ENCODE results near the gene KIRREL3.

The KIRREL3 gene

GRCh38 chr11:126479178-126479930 lies 521.2 kb downstream of the KIRREL3 start:
- no peak for FAIRE-seq

- FAIRE-seq = no peak
Observed at GRCh38 chr11:126478466-126478865, 522.1 kb downstream of the KIRREL3 start.

- no peak for FAIRE-seq
Observed at GRCh38 chr11:126477535-126478305, 522.9 kb downstream of the KIRREL3 start.

GRCh38 chr11:126476977-126477376 lies 523.6 kb downstream of the KIRREL3 start:
- no peak for FAIRE-seq

GRCh38 chr11:126476266-126476924 lies 524.2 kb downstream of the KIRREL3 start:
- no peak for FAIRE-seq

GRCh38 chr11:126475014-126475991 lies 525.3 kb downstream of the KIRREL3 start:
- FAIRE-seq = no peak

- no peak for FAIRE-seq
Observed at GRCh38 chr11:126474220-126474619, 526.4 kb downstream of the KIRREL3 start.

GRCh38 chr11:126473269-126473668 lies 527.3 kb downstream of the KIRREL3 start:
- FAIRE-seq = no peak

- no peak for FAIRE-seq
Observed at GRCh38 chr11:126469311-126469710, 531.3 kb downstream of the KIRREL3 start.

- no peak for FAIRE-seq
Observed at GRCh38 chr11:126468102-126468521, 532.5 kb downstream of the KIRREL3 start.

GRCh38 chr11:126467471-126467870 lies 533.1 kb downstream of the KIRREL3 start:
- no peak for FAIRE-seq

GRCh38 chr11:126467046-126467370 lies 533.6 kb downstream of the KIRREL3 start:
- FAIRE-seq = no peak

- FAIRE-seq = no peak
Observed at GRCh38 chr11:126466236-126467045, 534.1 kb downstream of the KIRREL3 start.

- FAIRE-seq = no peak
Observed at GRCh38 chr11:126465573-126466188, 534.9 kb downstream of the KIRREL3 start.

GRCh38 chr11:126464796-126465195 lies 535.8 kb downstream of the KIRREL3 start:
- FAIRE-seq = no peak

- FAIRE-seq = no peak
Observed at GRCh38 chr11:126462422-126462821, 538.1 kb downstream of the KIRREL3 start.

GRCh38 chr11:126461996-126462395 lies 538.6 kb downstream of the KIRREL3 start:
- no peak for FAIRE-seq

GRCh38 chr11:126461096-126461440 lies 539.5 kb downstream of the KIRREL3 start:
- FAIRE-seq = no peak

- FAIRE-seq = no peak
Observed at GRCh38 chr11:126460417-126461095, 540.0 kb downstream of the KIRREL3 start.

GRCh38 chr11:126459691-126460281 lies 540.8 kb downstream of the KIRREL3 start:
- no peak for FAIRE-seq
